ENCODE results near the gene DNAJC6.
"Not testable (repeated sequence)": the region's sequence is repeated elsewhere in the genome, so short reads cannot be mapped to it uniquely, and the experiment has no call there.

The DNAJC6 gene

GRCh38 chr1:65281846-65282245, 27.5 kb upstream of the DNAJC6 start:
- Histone ChIP-seq H3K9me2 (replicated peaks; ENCODE audit: insufficient read depth, low read length) (no peaks in the 10 kb centered on the region), H4K20me1 (ENCODE audit: low read depth, low read length) (no peaks in the 10 kb centered on the region), H3K27ac (ENCODE audit: low read depth, low read length) (peak overlapping the region; percentile 50), H3K79me2 (ENCODE audit: insufficient read depth, low read length) (no peaks in the 10 kb centered on the region), H2AFZ (ENCODE audit: low read depth, low read length, severe bottlenecking) (no peak overlapping the region), H3F3A (ENCODE audit: insufficient read depth) (no peaks in the 10 kb centered on the region), H3K4me3 (ENCODE audit: insufficient read depth, low read length, poor library complexity, severe bottlenecking) (no peak overlapping the region), H3K27me3 (ENCODE audit: low read length) (no peaks in the 10 kb centered on the region), H3K9ac (ENCODE audit: low read length) (no peak overlapping the region), H3K9me3 (ENCODE audit: insufficient read depth, low read length) (no peaks in the 10 kb centered on the region), H3K36me3 (ENCODE audit: low read length) (no peaks in the 10 kb centered on the region), H3K4me2 (ENCODE audit: low read depth, low read length, poor library complexity, severe bottlenecking) (peak overlapping the region; percentile 10)
- TF ChIP-seq EZH2phosphoT487 (conservative IDR thresholded peaks at IDR 0.05; ENCODE audit: low read length) (no peak), CTCF (IDR thresholded peaks at IDR 0.05; ENCODE audit: insufficient read depth, low read length, poor library complexity, severe bottlenecking) (no peak)

GRCh38 chr1:65284229-65284628, 25.1 kb upstream of the DNAJC6 start:
- TF ChIP-seq CTCF (IDR thresholded peaks at IDR 0.05; ENCODE audit: insufficient read depth, low read length, poor library complexity, severe bottlenecking) (no peak), EZH2phosphoT487 (conservative IDR thresholded peaks at IDR 0.05; ENCODE audit: low read length) (no peak)
- H3K9me3 ChIP-seq (ENCODE audit: insufficient read depth, low read length) = no peaks in the 10 kb centered on the region
- H3K4me3 ChIP-seq (ENCODE audit: insufficient read depth, low read length, poor library complexity, severe bottlenecking) = no peak overlapping the region
- no peaks in the 10 kb centered on the region for H3K36me3 ChIP-seq (ENCODE audit: low read length)
- H3K9me2 ChIP-seq (replicated peaks; ENCODE audit: insufficient read depth, low read length) = no peaks in the 10 kb centered on the region
- no peaks in the 10 kb centered on the region for H3K27me3 ChIP-seq (ENCODE audit: low read length)
- H3K27ac ChIP-seq (ENCODE audit: low read depth, low read length) = no peak overlapping the region
- no peaks in the 10 kb centered on the region for H4K20me1 ChIP-seq (ENCODE audit: low read depth, low read length)
- no peaks in the 10 kb centered on the region for H3F3A ChIP-seq (ENCODE audit: insufficient read depth)
- no peaks in the 10 kb centered on the region for H3K79me2 ChIP-seq (ENCODE audit: insufficient read depth, low read length)
- no peak overlapping the region for H3K9ac ChIP-seq (ENCODE audit: low read length)
- no peak overlapping the region for H3K4me2 ChIP-seq (ENCODE audit: low read depth, low read length, poor library complexity, severe bottlenecking)
- no peak overlapping the region for H2AFZ ChIP-seq (ENCODE audit: low read depth, low read length, severe bottlenecking)

GRCh38 chr1:65289449-65289848, 19.9 kb upstream of the DNAJC6 start:
- no peaks in the 10 kb centered on the region for H3K9me3 ChIP-seq (ENCODE audit: insufficient read depth, low read length)
- no peak overlapping the region for H3K27ac ChIP-seq (ENCODE audit: low read depth, low read length)
- no peaks in the 10 kb centered on the region for H3K36me3 ChIP-seq (ENCODE audit: low read length)
- H2AFZ ChIP-seq (ENCODE audit: low read depth, low read length, severe bottlenecking) = no peak overlapping the region
- H3K4me3 ChIP-seq (ENCODE audit: insufficient read depth, low read length, poor library complexity, severe bottlenecking) = no peak overlapping the region
- no peak overlapping the region for H3K9ac ChIP-seq (ENCODE audit: low read length)
- H3K4me2 ChIP-seq (ENCODE audit: low read depth, low read length, poor library complexity, severe bottlenecking) = no peak overlapping the region
- H3K79me2 ChIP-seq (ENCODE audit: insufficient read depth, low read length) = no peaks in the 10 kb centered on the region
- H3F3A ChIP-seq (ENCODE audit: insufficient read depth) = no peaks in the 10 kb centered on the region
- H3K27me3 ChIP-seq (ENCODE audit: low read length) = no peaks in the 10 kb centered on the region
- no peaks in the 10 kb centered on the region for H4K20me1 ChIP-seq (ENCODE audit: low read depth, low read length)
- no peaks in the 10 kb centered on the region for H3K9me2 ChIP-seq (replicated peaks; ENCODE audit: insufficient read depth, low read length)
- no peak for TF ChIP-seq CTCF (IDR thresholded peaks at IDR 0.05; ENCODE audit: insufficient read depth, low read length, poor library complexity, severe bottlenecking)
- no peak for TF ChIP-seq EZH2phosphoT487 (conservative IDR thresholded peaks at IDR 0.05; ENCODE audit: low read length)

DNA sequence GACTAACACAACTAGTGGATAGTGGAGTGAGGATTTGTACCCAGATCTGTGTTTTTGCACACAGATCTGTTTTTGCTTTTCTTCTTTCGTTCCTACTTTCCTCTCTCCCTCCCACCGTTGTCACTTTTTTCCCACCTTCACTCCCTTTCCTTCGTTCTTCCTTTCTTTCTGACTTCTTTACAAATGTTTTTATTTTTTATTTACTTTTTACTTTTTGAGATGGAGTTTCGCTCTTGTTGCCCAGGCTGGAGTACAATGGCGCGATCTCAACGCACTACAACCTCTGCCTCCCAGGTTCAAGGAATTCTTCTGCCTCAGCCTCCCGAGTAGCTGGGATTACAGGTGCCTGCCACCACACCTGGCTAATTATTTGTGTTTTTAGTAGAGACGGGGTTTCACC, 17.5 kb upstream of the DNAJC6 start:
- H3K27me3 ChIP-seq (ENCODE audit: low read length); H3F3A ChIP-seq (ENCODE audit: insufficient read depth); H3K4me3 ChIP-seq (ENCODE audit: insufficient read depth, low read length, poor library complexity, severe bottlenecking); H3K4me2 ChIP-seq (ENCODE audit: low read depth, low read length, poor library complexity, severe bottlenecking); H3K9ac ChIP-seq (ENCODE audit: low read length); H3K79me2 ChIP-seq (ENCODE audit: insufficient read depth, low read length); H3K27ac ChIP-seq (ENCODE audit: low read depth, low read length); H3K9me2 ChIP-seq (replicated peaks; ENCODE audit: insufficient read depth, low read length); H2AFZ ChIP-seq (ENCODE audit: low read depth, low read length, severe bottlenecking); H3K36me3 ChIP-seq (ENCODE audit: low read length); H4K20me1 ChIP-seq (ENCODE audit: low read depth, low read length); H3K9me3 ChIP-seq (ENCODE audit: insufficient read depth, low read length): not testable (repeated sequence)
